Stimulated activated CD4-positive, alpha-beta T cell treated with anti-CD3 and anti-CD28 coated beads, Interleukin-12 subunit alpha, Interleukin-12 subunit beta, amount 100 ng/mL, for 48 hours (primary cell): ENCODE results near the gene SBF2.
A peak's percentile ranks its signal among the peaks of the same experiment; 100 is the strongest.

ENCODE experiments used
- DNase-seq, 3 donors: peaks; one replicate each; pipeline ENCODE4 v3.0.0-alpha.2; 2020; ENCODE audit warnings: low read depth in 2 of 3, low spot score in 1 of 3

The SBF2 gene

DNA sequence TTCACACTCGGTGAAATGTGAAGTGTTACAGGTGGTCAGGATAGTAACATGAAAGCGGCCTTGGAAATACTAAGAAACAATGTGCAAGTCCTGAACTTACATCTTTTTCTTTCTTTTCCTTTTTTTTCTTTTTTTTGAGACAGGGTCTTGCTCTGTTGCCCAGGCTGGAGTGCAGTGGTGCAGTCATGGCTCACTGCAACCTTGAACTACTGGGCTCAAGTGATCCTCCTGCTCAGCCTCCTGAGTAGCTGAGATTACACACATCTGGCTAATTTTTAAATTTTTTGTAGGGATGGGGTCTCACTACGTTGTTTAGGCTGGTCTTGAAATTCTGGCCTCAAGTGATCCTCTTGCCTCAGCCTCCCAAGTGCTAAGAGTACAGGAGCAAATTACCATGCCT, 377.5 kb downstream of the SBF2 start:
- DNase-seq, result no peak

DNA sequence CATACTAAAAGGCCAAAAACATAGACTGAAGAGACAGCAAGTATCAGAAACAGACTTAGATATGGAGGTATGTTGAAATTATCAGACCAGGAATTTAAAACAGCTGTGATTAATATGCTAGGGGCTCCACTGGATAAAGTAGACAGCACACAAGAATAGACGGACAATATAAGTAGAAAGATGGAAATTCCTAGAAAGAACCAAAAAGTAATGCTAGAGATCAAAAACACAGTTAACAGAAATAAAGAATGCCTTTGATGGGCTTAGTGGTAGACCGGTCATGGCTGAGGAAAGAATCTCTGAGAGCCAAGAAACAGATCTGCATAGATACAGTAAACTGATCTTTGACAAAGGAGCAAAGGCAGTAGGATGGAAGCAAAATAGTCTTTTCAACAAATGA, 380.0 kb downstream of the SBF2 start:
- DNase-seq, result no peak

- DNase-seq, result no peak
These were observed 387.8 kb downstream of the SBF2 start for GRCh38 chr11:9905960-9906791.

GRCh38 chr11:9905501-9905951, 388.5 kb downstream of the SBF2 start:
- DNase-seq, result no peak

- no peak for DNase-seq
These were observed 390.4 kb downstream of the SBF2 start for GRCh38 chr11:9903579-9903978.

DNA sequence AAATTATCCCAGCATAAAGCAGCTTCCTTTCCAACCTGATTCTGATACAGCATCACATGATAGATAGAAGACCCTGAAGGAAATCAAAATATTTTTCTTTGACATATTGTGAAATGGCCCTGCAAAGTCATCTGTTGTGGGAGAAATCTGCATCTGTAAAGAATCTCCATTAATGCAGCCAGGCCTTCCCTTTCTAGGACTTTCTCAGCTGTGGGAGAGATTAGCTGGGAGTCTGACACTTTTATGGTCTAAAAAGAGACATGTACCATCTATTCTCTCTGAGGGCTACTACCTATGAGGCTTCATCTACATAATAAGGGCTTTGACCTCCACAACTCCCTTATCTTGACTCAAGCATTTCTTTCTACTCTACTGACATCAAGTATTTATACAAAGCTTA, 392.1 kb downstream of the SBF2 start:
- no peak for DNase-seq

- DNase-seq, result peak in 1 of 3 donors; percentile 0
These were observed 393.8 kb downstream of the SBF2 start for GRCh38 chr11:9900253-9900652.

- DNase-seq, result no peak
These were observed 394.3 kb downstream of the SBF2 start for GRCh38 chr11:9899676-9900075.

- DNase-seq, result no peak
These were observed 397.1 kb downstream of the SBF2 start for GRCh38 chr11:9896902-9897301.

DNA sequence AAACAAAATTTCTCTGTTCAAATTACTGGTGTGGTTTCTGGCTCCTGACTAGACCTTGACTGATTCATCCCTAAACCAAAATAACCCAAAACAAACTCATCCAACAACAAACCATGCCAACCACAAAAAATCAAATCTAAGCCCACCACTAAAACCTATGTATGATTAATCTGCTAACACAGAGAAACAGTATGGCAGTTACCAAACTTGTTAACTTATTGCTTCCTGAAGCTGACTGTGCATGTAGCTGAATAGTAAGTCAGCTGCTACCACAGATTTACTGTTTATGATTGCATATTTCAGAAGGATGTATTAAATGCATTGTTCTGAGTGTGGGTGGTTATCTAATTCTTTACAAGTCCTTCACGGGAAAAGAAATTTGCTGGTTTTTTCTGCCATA, 399.0 kb downstream of the SBF2 start:
- no peak for DNase-seq

GRCh38 chr11:9893474-9893873, 400.5 kb downstream of the SBF2 start:
- no peak for DNase-seq

- DNase-seq, result no peak
These were observed 405.1 kb downstream of the SBF2 start for GRCh38 chr11:9888938-9889337.

DNA sequence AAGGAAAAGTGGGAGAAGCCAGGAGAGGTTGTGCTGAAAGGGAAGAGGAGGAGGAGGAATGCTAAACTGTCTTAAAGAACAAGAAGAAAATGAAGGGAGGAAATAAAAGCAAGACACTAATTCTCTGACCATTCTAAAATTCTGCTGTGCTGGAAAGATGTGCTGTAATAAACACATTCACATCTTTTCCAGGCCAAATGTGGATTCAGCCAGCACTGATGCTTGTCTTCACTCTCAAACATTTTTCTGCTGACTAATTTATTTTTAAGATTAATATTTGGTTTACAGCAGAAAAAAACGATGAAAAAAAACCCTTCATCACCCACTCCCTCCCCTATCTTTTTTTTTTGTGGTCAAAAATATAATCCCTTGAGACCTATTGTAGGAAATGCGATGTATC, 406.5 kb downstream of the SBF2 start:
- no peak for DNase-seq

- DNase-seq, result no peak
These were observed 407.4 kb downstream of the SBF2 start for GRCh38 chr11:9886595-9886994.

DNA sequence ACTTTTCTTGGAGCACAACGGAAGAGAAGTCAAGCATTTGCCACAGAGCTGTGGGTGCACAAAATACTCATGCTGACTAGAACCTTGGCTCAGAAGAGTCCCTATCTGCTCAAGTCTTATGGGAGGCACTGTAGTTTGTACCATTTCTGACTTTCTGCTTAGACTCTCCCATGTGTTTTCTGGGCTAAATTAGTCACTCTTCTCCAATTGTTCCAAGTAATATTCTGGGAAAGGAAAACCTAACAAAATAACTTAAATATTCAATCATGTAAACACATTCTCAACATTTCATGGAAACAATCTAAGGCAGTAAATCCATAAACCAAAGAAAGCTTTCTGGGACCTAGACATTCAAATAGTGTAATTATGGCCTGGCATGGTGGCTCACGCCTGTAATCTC, 409.4 kb downstream of the SBF2 start:
- no peak for DNase-seq

DNA sequence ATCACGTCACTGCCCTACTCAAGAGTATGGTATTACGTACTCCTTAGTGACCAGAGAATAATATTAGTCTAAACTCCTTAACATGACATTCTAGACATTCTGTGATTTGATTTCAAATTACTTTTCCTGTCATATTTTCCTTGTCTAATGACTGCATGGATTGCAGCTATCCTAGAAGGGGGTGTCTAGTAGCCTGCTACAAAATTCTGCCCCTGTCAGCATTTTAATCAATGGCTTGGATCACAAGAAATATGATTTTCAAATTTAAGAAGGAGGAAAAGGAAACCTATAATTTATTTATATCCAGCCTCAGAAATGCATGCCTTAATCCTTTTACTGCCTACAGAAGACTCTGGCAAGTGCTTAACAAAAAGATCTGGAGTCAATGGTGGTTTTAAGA, 413.4 kb downstream of the SBF2 start:
- DNase-seq, result no peak

DNA sequence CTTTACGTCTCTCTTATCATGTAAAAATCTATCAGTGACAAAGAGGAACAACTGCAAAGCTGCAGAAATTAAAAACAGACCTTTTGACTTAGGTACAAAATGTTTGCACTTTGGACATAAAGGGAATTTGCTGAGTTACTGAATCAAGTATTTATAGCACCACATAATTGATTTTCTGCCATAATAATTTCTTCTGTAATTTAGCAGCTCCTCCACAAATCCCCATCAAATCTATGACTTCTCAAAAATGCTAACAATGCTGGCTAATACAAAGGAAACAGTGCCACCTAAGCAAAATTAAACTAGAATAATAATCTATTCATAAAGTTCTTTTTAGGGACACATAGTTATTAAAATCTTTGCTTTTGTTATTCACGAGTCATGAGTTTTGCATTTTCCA, 415.1 kb downstream of the SBF2 start:
- DNase-seq, result no peak

DNA sequence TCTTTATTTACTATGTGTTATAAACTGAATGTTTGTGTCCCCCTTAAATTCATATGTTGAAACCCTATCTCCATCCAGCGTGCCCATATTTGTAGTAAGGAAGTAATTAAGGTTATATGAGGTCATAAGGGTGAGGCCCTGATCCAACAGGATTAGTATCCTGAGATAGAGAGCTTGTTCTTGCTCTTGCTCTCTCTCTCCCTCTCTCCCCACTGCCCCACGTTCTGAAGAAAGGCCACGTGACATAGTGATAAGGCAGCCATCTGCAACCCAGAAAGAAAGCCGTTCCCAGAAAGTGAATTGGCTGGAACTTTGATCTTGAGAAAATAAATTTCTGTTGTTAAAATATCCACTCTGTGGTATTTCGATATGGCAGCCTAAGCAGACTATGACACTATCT, 417.7 kb downstream of the SBF2 start:
- no peak for DNase-seq

GRCh38 chr11:9875862-9876261, 418.2 kb downstream of the SBF2 start:
- no peak for DNase-seq

DNA sequence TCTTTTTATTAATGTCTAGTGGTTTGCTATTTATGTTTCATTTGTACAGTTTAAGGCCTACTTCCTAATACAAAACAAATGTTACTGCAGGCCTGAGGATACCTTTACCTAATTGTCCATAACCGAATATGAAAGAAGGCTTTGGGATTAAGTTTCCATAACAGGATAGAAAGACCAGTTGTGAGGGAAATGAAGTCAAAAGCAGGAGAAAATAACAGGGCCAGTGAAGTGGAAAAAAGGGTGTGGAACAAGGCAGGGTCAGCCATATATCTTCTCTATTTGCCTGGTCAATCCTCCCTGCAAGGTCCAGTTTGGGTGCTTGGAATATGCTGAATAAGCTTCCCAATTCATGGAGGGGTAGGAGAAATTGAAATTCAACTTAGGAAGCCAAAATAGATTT, 418.6 kb downstream of the SBF2 start:
- no peak for DNase-seq

DNA sequence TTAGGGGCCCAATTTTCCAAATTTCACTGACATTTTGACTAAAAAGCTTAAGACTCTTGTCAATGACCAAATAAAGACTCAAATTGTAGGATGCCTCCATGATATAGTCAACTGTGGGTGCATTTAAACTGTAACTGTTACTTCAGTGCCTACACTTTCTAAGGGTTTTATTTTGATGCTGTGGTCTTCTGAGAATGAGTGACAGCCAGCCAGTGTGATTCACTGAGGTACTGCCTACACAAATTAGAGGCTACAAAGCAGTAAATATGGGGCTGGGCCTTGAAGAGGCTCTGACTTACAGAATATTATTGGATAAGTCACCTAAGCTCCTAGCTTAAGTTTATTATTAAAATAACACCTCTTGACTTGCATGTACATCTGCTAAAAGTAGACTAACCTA, 419.6 kb downstream of the SBF2 start:
- DNase-seq, result no peak

DNA sequence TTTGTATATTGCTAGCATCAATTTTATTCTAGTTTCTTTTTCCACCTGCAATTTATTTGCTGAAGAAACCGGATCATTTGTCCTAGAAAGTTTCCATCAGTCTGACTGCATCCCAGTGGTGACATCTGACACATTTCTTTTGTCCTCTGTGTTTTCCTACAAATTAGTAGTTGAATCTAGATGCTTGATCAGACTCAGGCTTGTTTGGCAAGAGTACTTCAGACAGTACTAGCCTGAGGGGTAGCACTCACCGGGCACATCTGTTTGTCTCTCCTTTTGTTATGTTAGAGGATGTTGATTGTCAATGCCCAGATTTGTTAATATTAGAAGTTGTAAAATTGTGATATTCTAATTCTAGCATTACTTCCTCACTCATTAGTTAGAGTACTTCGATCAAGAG, 425.4 kb downstream of the SBF2 start:
- no peak for DNase-seq

- DNase-seq, result no peak
These were observed 431.0 kb downstream of the SBF2 start for GRCh38 chr11:9862981-9863380.
